GM19455 (cell line): ENCODE measurements around the gene STAT3.
"Not testable (repeated sequence)": the region's sequence is repeated elsewhere in the genome, so short reads cannot be mapped to it uniquely, and the experiment has no call there.

Experiments used
- ATAC-seq: cut with Tn5 transposase; IDR thresholded peaks from one replicate; pipeline ENCODE4 v1.9.1; 2021; ENCODE audit not compliant: unreplicated experiment

The STAT3 gene

GRCh38 chr17:42386777-42387657 is 1.2 kb downstream of the STAT3 start:
- no peak for ATAC-seq

- no peak for ATAC-seq
Measured at GRCh38 chr17:42381898-42382297, 6.3 kb downstream of the STAT3 start.

GRCh38 chr17:42380935-42381334 is 7.3 kb downstream of the STAT3 start:
- no peak for ATAC-seq

- ATAC-seq, result no peak
Measured at GRCh38 chr17:42378959-42379594, 9.2 kb downstream of the STAT3 start.

- ATAC-seq, result no peak
Measured at GRCh38 chr17:42378359-42378958, 9.8 kb downstream of the STAT3 start.

GRCh38 chr17:42373896-42374295 is 14.3 kb downstream of the STAT3 start:
- ATAC-seq, result no peak

GRCh38 chr17:42372142-42372541 is 16.1 kb downstream of the STAT3 start:
- no peak for ATAC-seq

- ATAC-seq, result not testable (repeated sequence)
Measured at GRCh38 chr17:42368797-42369561, 19.3 kb downstream of the STAT3 start.

- ATAC-seq, result not testable (repeated sequence)
Measured at GRCh38 chr17:42368310-42368709, 19.9 kb downstream of the STAT3 start.

- not testable (repeated sequence) for ATAC-seq
Measured at GRCh38 chr17:42366176-42367023, 21.8 kb downstream of the STAT3 start.

GRCh38 chr17:42365136-42365535 is 23.1 kb downstream of the STAT3 start:
- no peak for ATAC-seq

- no peak for ATAC-seq
Measured at GRCh38 chr17:42363767-42364585, 24.3 kb downstream of the STAT3 start.

GRCh38 chr17:42363231-42363630 is 25.0 kb downstream of the STAT3 start:
- ATAC-seq, result no peak

GRCh38 chr17:42362245-42362961 is 25.8 kb downstream of the STAT3 start:
- no peak for ATAC-seq

- ATAC-seq, result no peak
Measured at GRCh38 chr17:42361781-42362186, 26.5 kb downstream of the STAT3 start.

GRCh38 chr17:42360388-42360787 is 27.9 kb downstream of the STAT3 start:
- ATAC-seq, result not testable (repeated sequence)

- ATAC-seq, result no peak
Measured at GRCh38 chr17:42359133-42359532, 29.1 kb downstream of the STAT3 start.

GRCh38 chr17:42358434-42358833 is 29.8 kb downstream of the STAT3 start:
- ATAC-seq, result no peak
